ENCODE data around the gene ZNF644.
"Not testable (repeated sequence)": the region's sequence is repeated elsewhere in the genome, so short reads cannot be mapped to it uniquely, and the experiment has no call there.

ZNF644 gene

DNA sequence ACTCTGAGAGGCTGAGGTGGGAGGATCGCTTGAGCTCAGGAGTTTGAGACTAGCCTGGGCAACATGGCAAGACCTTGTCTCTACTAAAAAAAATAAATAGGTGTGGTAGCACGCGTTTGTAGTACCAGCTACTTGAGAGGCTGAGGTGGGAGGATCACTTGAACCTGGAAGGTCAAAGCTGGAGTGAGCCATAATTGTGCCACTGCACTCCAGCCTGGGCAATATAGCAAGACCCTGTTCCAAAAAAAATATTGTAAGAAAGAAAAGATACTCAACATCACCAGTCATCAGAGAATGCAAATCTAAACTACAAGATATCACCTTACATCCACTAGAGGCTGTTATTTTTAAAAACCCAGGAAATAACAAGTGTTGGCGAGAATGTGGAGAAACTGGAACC lies 32.5 kb downstream of the ZNF644 start:
- DNase-seq = no peak

DNA sequence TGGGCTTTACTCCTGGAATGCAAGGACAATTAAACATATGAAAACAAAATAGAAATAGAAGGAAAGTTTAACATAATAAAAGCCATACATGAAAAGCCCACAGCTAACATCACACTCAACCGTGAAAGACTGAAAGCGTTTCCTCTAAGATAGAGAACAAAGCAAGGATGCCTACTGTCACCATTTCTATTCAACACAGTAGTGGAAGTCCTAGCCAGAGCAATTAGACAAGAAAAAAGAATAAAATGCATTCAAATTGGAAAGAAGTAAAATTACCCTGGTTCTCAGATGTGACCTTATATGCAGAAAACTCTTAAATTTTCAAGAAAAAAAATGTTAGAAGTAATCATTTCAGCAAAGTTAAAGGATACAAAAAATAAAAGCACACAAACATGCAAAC lies 34.0 kb downstream of the ZNF644 start:
- DNase-seq = no peak

DNA sequence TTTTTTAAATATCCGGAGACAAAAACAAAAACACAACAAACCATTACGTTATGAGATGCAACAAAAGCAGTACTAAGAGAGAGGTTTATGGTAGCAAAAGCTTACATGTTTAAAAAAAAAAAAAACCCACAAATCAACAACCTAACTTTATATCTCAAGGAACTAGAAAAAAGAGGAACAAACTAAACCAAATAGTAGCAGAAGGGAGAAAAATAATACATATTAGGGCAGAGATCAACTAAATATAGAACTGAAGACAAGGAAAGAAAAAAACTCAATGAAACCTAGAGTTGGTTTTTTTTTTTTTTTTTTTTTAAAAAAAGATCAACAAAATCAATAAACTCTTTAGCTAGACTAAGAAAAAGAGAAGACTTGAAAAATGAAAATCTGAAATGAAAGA lies 34.9 kb downstream of the ZNF644 start:
- no peak for DNase-seq

DNA sequence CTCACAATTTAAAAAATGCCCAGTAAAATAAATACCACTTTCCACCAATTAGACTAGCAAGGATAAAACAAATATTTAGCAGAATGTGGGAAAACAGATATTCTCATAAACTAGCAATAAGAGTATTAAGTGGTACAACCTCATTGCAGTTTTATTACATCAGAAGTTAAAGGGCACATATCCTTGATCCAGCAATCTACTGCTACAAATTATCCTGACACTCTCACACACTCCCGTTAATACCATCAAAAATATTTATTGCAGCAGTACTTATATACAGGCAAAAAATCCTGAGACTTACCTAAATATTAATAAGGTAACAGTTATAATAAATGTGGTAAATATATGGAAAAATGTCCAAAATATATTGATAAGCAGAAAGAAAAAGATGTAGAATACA lies 44.3 kb downstream of the ZNF644 start:
- no peak for DNase-seq

DNA sequence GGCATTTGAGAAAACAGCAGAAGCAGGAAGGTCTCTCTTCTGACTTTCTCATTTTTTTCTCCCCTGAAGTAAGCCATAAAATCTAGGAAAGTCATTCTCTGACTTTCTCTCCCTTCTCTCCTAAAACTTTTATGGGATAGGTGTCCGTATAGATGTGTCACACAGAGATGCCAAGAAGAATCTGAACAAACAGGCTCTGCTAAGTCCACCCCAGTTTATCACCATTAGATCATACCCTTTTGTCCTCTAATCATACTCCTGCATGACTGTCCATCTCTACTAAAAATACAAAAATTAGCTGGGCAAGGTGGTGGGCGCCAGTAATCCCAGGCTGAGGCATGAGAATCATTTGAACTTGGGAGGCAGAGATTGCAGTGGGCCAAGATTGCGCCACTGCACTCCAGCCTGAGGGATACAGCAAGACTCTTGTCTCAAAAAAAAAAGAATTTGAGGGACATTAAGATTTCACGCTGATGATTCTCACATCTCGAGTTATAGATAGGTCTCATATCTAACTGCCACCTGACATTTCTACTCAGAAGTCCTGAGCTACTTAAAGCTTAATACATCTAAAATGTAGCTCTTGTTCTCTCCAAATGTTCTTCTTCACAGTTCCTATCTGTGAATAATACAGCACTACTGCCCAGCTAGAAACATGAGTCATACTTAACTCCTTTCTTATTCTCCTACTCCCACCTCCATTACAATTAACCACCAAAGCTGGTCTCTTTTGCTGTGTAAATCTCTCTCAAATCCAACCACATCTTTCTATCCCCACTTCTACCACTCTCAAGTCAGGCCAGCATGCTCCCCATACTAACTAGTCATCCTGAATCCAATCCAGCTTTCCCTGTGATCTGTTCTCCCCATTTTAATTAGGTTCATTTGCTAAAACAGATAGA lies 47.7 kb downstream of the ZNF644 start:
- no peak for DNase-seq

DNA sequence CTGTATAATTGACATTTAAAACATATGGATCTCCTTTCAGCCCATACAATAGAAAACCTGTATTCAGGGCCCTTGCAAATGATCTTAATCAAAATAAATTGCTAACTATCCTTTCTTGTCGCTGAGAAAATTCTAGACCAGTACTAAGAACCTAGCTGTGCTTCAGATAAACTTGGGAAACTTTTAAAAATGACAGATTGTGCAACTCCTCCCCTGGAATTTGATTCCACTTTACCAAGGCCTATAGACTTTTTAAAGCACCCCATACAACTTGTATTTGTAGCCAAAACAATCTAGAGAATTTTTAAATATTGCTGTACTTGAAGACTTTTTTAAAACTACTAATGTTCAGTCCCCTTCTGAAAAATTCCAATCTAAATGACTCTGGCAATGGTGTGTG lies 51.6 kb downstream of the ZNF644 start:
- no peak for DNase-seq

DNA sequence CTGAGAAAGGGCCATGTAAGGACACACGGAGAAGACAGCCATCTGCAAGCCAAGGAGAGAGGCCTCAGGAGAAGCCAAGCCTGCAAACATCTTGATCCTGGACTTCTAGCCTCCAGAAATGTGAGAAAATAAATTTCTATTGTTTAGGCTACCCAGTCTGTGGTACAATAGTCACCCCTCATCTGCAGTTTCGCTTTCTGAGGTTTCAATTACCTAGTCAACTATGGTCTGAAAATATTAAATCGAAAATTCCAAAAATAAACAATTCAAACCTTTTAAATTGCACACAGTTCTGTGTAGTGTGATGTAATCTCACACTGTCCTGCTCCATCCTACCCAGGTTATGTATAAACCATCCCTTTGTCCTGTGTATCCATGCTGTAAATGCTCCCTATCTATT lies 52.6 kb downstream of the ZNF644 start:
- no peak for DNase-seq

DNA sequence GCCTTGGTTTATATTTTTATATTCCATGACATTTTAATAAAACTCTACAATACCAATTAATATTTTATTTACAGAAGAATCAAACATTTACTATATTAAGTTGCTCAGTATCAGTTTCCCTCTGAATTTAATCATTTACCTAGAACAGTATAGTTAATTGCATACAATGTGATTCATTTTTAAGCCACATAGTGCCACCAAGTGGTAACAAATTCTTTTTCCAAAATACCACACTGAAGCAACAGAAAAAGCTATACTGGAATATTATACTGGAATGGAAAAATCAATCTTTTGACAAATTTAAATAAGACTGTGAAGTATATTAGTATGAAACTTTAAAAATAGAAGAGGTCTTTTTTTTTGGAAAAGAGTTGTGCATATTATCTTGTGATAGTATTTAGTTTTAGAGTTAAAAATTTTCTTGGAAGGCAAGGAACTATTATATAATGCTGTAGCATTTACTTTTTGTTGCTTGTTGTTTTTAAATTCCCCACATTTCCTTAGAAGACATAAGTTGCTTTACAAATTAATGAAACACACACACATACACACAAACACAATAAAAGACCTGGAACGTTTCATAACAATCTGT lies 57.3 kb downstream of the ZNF644 start:
- DNase-seq = no peak

DNA sequence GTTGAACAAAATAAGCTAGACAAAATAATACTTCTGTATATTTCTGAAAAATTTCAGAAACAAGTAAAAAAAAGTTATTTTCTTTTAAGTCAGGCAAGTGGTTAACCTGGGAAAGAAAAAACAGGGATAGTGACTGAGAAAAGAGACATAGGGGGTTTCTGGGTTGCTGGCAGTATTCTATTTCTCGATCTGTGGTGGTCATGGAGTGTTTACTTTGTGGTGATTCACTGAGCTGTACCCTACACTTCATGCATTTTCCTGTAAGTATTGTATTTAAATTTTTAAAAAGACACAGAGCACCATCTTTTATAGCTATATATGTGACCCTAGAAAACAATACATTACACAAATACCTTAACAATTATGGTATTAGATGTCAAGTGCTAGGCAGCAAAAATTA lies 58.2 kb downstream of the ZNF644 start:
- no peak for DNase-seq

DNA sequence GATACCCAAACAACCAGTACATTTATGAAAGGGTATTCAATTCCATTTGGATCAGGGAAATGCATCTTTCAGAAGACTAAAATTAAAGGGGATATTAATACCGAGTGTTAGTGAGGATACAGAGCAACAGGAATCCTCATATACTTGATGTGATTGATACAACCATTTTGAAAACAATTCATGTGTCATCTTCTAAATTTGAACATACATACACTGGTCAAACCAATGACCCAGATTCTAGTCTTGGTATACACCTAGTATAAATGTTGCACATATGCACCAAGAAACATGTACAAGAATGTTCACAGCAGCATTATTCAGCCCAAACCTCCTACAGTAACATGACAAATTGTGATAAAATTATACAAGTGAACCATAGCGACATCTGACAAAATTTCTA lies 58.6 kb downstream of the ZNF644 start:
- DNase-seq = no peak

DNA sequence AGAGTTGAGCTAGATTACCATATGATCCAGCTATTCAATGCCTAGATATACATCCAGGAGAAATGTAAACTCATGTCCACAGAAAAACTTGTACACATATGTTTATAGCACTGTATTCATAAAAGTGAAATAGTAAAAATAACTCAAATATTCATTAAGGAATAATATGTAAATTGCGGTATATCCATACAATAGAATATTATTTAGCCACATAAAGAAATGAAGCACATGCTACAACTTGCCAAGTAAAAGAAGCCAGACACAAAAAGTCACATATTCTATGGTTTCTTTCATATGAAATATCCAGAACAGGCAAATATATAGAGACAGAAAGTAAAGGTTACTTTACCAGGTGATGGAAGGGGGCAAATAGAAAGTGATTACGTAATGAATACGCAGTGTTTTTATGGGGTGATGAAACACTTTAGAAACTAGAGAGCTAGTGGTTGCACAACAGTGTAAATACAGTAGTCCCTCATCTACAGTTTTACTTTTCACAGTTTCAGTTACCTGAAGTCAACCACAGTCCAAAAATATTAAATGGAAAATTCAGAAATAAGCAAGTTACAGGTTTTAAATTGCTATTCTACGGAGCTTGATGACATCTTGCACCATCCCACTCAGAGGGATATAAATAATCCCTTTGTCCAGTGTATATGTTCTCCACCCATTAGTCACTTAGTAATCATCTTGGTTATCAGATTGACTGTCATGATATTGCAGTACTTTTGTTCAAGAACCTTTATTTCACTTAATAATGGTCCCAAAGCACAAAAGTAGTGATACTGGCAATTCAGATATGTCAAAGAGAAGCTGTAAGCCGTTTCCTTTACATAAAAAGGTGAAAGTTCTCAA lies 62.3 kb downstream of the ZNF644 start:
- no peak for DNase-seq

DNA sequence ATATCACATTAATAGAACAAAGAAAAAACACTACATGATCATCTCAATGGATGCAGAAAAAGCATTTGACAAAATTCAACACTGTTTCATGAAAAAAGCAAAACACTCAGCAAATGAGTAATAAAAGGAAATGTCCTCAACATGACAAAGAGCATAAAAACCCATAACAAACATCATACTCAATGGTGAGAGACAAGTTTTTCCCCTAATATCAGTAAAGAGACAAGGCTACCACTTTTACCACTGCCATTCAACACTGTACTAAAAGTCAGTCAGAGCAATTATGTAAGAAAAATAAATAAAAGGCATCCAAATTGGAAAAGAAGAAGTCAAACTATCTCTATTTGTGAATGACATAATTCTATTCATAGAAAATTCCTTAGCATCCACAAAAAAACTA lies 64.3 kb downstream of the ZNF644 start:
- no peak for DNase-seq

DNA sequence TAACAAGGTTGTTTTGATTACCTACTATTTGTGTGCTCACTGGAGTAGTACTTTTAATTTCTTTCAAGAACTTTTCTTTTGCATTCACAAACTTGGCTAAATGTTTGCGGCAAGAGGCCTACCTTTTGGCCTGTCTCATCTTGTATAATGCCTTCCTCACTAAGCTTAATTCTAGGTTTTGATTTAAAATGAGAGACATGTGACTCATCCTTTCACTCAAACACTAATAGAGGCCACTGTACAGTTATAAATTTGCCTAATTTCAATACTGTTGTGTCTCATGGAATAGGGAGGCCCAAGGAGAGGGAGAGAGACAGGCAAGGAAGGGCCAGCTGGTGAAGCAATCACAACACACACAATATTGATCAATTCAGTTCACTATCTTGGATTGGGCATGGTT lies 66.1 kb downstream of the ZNF644 start:
- no peak for DNase-seq

DNA sequence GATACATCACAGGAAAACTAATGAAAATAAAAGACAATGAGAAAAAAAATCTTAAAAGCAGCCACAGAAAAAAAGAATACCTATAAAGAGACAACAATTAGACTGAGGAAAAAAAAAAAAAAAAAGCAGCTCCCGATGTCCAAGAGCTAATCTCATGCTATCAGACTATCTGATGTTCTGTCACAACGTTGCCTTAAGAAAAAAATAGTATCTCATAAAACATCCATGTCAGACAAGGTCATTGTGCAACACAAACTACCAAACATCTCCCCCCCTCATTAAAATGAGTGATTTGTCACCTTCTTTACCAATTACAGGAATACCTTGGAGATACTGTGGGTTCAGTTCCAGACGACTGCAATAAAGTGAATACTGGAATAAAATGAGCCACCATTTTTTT lies 68.9 kb downstream of the ZNF644 start:
- no peak for DNase-seq

DNA sequence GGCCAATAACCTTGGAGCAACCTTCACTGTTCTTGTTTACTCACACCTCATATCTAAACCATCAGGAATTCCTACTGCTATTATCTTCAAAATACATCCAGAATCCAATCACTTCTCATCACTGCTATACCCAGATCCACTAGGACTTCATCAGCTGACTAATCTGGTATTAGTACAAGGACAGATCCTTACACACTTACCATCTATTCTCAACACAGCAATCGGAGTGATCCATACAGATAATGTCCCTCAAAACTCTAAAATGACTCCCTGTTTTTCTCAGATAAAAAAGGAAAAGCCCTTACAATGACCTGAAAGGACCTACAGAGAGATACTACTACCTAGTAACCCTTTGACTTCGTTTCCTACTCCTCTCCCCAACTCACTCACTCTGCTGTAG lies 70.8 kb downstream of the ZNF644 start:
- no peak for DNase-seq

DNA sequence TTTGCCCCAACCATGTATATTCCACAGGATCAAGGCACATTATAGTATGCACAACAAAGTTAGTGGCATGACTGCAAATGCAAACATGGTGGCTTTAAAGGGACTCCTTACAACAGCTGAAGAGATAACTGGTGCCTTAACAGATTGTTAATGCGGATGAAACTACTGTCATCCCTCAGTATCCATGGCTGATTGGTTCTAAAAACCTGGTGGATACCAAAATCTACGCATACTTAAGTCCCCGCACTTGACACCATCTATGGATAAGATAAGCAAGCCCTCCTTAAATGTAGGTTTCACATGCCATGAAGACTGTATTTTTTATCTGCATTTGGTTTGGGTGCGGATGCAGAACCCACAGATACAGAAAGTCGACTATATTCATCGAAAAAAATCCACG lies 73.5 kb downstream of the ZNF644 start:
- no peak for DNase-seq

DNA sequence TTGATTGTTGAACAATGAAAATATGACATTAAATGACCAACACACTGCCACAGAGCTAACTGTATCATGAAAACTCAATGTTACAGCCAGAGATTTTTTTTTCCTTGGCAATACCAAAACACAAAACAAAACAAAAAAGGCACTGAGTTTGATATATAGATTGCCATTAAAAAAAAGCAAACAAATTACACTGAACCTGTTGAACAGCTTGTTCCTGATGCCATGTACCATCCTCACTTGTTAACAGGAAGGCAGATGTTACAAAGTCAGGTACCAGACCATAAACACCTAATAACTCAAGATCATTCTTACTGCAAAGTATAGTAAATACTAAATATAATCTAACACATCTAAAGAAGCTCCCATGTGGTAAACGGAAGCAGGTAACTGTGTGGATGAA lies 75.2 kb downstream of the ZNF644 start:
- DNase-seq = no peak

DNA sequence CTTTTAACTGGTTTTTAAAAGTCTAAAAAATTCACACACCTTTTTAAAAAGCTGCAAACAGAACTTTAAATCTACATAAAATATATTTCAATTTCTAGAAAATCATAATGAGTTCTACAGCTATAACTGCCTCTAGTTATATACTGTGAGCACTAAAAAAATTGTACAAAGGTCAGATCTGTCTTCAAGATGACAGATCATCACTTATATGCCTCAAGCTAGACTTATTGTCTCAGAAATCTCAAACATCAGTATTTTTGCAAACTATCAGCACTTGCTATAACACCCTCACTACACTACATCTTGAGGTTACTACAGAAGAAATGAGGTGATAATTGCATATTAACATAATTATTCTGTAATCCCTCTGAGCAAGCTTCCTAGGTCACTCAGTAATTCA lies 76.5 kb downstream of the ZNF644 start:
- DNase-seq = no peak

DNA sequence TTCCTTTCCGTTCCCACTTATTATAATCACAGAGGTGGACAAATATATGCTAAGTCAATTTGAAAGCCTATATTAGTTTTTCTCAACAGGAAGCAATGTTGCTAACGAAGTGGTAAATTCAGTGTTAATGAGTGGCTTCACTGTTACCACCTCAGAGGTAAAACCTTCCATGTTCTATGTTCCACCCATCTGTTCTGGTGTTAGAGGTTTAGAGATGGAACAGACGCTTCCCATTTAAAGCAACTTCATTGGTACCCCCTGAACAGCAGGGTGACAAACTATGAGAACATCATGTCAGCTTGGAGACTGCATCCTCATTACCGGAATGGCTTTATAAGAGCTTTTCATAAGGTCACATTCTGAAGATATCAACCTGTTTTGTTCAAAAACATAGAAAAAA lies 77.9 kb downstream of the ZNF644 start:
- no peak for DNase-seq

DNA sequence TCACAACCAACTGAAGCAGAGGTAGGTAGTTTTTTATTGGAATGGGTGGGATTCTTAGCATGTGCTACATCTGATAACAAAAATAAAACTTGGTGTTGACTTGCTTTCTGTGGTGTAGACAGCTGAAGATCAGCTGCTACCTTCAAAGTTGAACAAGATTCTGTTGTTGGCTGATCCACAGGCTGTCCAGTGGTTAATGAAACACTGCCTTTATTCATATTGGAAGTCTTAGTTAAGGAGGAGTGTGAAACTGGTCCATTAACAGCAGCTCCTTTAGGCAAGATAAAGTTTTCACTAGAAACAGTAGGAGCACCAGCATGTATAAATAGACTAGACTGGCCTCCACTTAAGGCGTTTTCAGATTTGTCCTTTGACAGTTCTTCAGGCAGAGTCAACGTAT lies 81.1 kb downstream of the ZNF644 start:
- no peak for DNase-seq

DNA sequence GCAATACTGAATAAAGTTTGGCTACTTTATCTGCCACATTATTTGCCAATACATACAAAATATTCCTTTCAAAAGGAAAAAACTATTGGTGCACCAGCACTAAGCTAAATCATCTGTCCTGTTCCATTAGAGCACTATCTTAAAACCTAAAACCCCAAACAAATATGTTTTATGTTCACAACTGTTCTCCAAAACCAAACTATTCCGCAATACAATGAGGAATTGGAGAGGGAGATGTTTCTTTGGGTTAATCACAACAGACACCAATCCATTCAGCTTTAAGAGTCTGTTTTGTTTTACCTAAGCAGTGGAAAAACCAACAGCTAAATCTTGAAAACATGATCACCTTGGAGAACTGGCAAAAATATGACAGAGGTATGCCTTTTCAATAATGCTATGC lies 85.1 kb downstream of the ZNF644 start:
- no peak for DNase-seq

DNA sequence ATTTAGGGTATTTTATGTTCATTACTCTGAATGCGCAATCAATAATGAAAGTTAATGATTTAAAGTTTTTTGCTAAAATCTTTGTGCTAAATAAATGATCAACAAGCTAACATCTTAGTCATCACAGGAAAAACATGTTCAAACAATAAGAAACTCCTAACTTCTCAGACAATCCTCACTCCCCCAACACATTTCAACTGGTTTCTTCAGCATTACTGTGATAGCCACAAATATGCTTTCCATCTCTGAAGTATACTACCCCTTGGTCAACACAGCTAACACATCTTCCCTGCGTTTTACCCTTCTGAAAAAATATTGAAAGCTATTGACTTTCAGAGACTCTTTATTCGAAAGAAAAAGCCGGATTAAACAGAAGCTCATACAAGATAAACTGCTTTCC lies 85.8 kb downstream of the ZNF644 start:
- no peak for DNase-seq

DNA sequence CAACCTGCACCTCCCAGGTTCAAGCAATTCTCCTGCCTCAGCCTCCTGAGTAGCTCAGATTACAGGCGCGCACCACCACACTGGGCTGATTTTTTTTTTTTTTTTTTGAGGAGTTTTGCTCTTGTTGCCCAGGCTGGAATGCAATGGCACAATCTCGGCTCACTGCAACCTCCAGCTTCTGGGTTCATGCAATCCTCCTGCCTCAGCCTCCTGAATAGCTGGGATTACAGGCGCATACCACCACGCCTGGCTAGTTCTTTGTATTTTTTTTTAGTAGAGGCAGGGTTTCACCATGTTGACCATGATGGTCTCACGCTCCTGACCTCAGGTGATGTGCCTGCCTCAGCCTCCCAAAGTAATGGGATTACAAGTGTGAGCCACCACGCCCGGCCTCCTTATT lies 93.6 kb downstream of the ZNF644 start:
- not testable (repeated sequence) for DNase-seq

Measured in right kidney (tissue), 1 donor.